GM06990 (cell line): ENCODE data around the gene JAZF1.

ENCODE experiments used
- DNase-seq: peaks from one replicate; pipeline ENCODE4 v3.0.0-alpha.2; 2011; ENCODE audit not compliant: insufficient read length; ENCODE audit errors: extremely low read depth
- H3K27me3 ChIP-seq: replicated peaks from 2 replicates; pipeline ENCODE4 v1.6.0; 2011; ENCODE audit warnings: low read length; ENCODE audit not compliant: control insufficient read depth, insufficient read depth
- H3K36me3 ChIP-seq: 2 replicates; pipeline ENCODE4 v1.5.1; 2011; ENCODE audit warnings: low read length; ENCODE audit not compliant: control insufficient read depth, insufficient read depth
- H3K4me3 ChIP-seq: replicated peaks from 2 replicates; pipeline ENCODE4 v1.5.1; 2011; ENCODE audit warnings: low read depth, mild to moderate bottlenecking, control low read depth, low read length
- TF ChIP-seq, protein P1 (sequence below): IDR thresholded peaks from 2 replicates; pipeline ENCODE4 v1.5.1; 2011; ENCODE audit warnings: low read length, control low read depth, mild to moderate bottlenecking, inconsistent platforms; ENCODE audit not compliant: insufficient read depth, poor library complexity, severe bottlenecking

The JAZF1 gene

DNA sequence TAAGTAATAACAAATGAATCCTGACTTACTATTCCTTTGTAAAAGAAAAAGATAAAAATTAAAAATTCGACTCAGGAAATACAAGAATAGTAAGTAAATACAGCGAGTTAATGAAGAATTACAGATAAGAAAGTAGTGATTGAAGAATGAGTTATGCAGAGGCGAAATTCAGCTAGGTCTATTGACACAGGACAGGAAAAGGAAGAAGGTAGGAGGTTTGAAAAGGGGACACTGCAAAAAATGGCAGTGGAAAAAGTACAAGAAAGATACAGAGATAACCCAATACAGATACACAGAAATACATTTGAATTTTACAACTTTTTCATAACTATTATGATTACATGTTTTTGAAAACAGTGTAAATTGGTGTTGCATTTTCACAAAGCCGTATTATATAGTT, 28.0 kb downstream of the JAZF1 start:
- Histone ChIP-seq H3K27me3 (no peaks in the 10 kb centered on the region; the same call in 1 of the 2 replicates), H3K36me3 (no peaks in the 10 kb centered on the region), H3K4me3 (no peak overlapping the region)
- no peak for DNase-seq
- TF ChIP-seq, protein P1, sequence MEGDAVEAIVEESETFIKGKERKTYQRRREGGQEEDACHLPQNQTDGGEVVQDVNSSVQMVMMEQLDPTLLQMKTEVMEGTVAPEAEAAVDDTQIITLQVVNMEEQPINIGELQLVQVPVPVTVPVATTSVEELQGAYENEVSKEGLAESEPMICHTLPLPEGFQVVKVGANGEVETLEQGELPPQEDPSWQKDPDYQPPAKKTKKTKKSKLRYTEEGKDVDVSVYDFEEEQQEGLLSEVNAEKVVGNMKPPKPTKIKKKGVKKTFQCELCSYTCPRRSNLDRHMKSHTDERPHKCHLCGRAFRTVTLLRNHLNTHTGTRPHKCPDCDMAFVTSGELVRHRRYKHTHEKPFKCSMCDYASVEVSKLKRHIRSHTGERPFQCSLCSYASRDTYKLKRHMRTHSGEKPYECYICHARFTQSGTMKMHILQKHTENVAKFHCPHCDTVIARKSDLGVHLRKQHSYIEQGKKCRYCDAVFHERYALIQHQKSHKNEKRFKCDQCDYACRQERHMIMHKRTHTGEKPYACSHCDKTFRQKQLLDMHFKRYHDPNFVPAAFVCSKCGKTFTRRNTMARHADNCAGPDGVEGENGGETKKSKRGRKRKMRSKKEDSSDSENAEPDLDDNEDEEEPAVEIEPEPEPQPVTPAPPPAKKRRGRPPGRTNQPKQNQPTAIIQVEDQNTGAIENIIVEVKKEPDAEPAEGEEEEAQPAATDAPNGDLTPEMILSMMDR: no peak

DNA sequence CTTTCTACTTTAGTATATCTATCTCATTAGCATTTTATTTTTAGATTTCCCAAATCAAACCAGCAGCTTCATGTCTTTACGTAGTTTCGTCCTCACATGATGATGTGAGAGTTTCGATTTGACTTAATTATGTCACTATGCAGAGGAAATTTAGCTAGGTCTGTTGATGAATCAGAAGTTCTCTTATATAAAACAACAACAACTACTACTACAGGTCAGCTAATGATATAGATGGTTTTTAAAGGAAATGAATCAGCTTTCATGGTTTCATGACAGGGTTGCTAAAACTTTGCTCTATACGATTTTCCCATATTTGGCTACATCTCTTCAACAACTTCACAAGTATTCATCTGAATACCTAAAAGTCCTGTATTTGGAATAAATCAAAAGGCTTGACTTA, 28.6 kb downstream of the JAZF1 start:
- DNase-seq: peak; percentile 54
- Histone ChIP-seq H3K36me3 (no peaks in the 10 kb centered on the region), H3K27me3 (no peaks in the 10 kb centered on the region; the same call in 1 of the 2 replicates), H3K4me3 (no peak overlapping the region)
- TF ChIP-seq, protein P1: no peak

DNA sequence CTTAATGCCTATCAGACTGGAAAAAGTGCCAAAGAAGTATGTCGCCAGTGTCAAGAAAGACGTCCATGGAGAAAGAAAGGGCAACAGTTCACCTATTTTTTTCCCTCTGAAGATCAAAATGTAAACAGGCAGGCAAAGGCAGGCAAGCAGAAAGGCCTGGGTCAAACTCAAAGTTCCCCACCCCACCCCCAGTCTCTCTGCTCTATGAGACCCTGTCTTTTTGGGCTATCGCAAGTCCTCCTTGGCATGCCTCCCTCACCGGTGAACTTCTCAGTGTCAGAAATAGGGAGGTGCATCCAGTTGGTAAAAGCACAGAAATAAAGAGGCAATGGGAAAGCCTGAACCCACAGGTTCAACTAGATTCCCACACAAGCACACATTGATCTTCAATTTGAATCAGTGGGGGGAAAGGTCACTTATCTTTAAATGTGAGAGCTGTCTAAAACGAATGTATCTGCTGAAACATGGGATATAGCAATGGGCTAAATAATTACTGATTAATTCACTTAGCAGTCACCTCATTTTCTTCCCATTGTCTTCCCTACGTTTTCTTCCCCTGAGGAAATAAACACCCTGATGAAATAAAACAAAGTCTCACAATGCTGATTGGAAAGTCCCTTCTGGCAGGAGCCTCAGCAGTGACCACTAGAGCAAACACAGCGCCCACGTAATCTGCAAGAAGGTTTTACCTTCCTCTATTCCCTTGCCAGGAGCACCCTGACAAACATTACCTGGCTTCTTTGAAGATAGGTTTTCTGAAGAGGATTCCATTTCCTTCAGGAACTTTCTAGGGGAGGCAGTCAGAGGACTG, 31.1 kb downstream of the JAZF1 start:
- TF ChIP-seq, protein P1: no peak
- H3K27me3 ChIP-seq: no peaks in the 10 kb centered on the region; the same call in 1 of the 2 replicates
- no peak for DNase-seq
- no peaks in the 10 kb centered on the region for H3K36me3 ChIP-seq
- H3K4me3 ChIP-seq: no peak overlapping the region

DNA sequence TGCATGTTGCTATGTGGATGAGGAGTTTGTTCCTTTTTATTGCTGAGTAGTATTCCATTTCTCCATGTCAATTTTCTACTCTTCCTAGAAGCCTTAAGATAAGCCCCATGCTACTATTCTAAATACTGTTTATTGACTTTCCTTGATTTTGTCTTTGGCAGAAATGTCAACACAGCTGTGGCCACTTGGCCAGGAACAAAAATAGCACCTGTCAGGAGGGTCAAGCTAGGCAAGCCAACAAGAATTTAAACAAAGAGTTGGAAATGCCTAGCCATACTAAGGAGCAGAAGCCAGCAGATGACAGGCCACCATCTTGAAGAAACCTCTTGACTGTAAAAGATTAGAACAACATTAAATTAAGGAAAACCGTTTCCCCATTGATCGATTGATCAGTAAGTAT, 34.7 kb downstream of the JAZF1 start:
- DNase-seq: no peak
- H3K4me3 ChIP-seq: no peak overlapping the region
- no peaks in the 10 kb centered on the region for H3K36me3 ChIP-seq
- TF ChIP-seq, protein P1: no peak
- H3K27me3 ChIP-seq: no peaks in the 10 kb centered on the region; the same call in 1 of the 2 replicates

DNA sequence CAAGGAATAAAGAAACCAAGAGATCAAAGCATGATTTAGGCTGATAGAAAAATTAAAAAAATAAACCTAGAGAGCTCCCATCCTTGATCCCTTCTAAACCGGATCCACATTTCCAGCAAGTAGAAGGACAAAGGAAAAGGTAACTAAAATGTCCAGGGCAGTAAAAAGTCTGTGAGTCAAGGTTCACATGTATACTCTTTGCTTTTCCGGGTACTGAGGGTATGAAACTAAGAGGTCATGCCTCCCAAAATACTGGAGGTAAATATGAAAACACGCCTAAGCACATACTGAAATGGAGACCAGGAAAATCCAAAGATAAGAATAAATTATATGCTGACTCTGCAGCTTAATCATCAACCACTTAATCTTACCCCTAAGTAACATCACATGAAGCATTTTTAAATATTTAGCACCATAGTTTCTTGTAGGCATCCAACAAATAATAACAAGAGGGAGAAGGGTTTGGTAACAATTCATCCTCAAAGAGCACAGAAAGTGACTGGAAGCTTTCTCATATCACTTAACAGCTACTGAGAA, 35.4 kb downstream of the JAZF1 start:
- TF ChIP-seq, protein P1: no peak
- no peaks in the 10 kb centered on the region for H3K36me3 ChIP-seq
- H3K4me3 ChIP-seq: no peak overlapping the region
- H3K27me3 ChIP-seq: no peaks in the 10 kb centered on the region; the same call in 1 of the 2 replicates
- DNase-seq: no peak
